Dedifferentiated amniotic fluid mesenchymal stem cell (primary cell): Measurements from ENCODE around the gene ATXN2.
"Not testable (repeated sequence)": the region's sequence is repeated elsewhere in the genome, so short reads cannot be mapped to it uniquely, and the experiment has no call there.

ENCODE experiments used
- DNase-seq: peaks from one replicate; pipeline ENCODE4 v3.0.0-alpha.2; 2016; ENCODE audit errors: extremely low spot score

ATXN2 gene

DNA sequence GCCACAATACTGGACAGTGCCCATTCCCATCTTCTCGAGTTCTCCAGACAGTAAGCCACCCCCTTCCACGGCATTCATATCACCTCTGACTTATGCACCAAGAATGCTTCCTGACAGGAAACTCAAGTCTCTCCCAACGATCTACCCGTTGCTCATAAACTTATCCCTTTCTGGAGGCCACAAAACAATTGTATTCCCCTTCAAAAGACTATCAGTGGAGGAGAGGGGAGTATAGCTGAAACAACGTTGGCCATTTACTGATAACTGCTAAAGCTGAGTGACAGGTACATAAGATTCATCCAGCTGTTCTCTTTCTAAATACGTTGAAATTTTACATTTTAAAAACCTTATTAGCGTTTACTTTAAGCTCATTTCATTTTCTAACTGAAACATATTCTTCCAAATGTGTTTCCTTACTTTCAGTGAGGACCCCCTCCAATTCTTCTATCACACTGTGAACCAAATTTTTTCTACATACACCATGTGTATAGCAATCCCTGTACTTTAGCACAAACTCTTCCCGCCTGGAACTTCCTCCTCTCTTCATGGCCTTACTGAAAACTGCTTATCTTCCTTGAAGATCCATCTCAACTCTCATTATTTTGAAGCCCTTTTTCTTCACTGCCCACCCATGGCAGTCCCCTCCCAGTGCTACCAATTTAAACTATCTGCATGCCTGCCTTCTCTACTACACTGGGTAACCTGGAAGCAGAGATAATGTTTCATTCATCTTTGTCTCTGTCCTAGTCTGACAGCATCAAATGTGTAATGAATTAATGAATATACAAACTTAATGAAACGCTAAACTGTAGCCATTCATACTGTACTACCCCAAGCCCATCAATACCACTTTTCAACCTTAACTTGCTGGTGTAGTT lies 28.8 kb downstream of the ATXN2 start:
- peak; percentile 62 for DNase-seq

DNA sequence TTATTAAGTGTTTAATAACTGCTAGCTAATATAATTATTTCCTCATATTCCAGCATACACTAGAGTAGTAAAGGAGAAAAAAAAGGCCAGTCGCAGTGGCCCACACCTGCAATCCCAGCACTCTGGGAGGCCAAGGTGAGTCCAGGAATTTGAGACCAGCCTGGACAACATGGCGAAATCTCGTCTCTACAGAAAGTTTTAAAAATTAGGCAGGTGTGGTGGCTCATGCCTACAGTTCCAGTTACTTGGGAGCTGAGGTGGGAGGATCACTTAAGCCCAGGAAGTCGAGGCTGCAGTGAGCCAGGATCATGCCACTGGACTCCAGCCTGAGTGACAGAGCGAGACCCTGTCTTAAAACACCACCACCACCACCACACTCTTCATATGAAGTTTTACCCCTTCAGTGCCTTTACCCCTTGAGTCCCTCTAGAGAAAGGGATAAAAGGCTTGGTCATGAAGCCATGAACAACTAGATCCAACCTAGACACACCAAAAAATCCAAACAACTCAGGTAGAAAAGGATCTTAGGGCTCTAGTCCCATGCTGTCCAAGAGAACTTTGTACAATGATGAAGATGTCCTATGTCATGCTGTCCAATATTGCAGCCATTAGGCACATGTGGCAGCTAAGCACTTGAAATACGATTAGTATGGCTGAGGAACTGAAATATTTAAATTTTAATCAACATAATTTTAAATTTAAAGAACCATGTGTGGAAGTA lies 29.6 kb downstream of the ATXN2 start:
- no peak for DNase-seq

DNA sequence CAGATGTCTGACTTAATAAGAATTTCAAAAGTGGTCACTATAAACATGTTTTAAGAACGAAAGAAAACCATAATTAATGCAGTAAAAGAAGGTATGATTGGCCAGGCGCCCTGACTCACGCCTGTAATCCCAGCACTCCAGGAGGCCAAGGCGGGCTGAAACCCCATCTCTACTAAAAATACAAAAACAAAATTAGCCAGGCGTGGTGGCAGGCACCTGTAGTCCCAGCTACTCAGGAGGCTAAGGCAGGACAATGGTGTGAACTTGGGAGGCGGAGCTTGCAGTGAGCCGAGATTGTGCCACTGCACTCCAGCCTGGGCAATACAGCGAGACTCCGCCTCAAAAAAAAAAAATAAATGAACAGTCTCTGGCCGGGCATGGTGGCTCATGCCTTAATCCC lies 38.3 kb downstream of the ATXN2 start:
- DNase-seq = not testable (repeated sequence)

DNA sequence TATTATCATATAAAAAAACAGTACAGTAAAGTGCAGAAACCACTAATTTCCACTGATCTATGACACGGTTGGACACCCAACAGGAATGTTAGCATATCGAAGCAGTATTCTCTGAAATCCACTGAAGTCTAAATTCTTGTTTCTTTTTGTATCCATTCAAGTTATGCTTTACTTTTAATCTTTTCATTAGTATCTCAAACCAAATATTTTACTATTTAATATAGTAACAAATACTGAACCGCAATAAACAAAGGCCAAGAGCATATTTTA lies 41.1 kb downstream of the ATXN2 start:
- no peak for DNase-seq

DNA sequence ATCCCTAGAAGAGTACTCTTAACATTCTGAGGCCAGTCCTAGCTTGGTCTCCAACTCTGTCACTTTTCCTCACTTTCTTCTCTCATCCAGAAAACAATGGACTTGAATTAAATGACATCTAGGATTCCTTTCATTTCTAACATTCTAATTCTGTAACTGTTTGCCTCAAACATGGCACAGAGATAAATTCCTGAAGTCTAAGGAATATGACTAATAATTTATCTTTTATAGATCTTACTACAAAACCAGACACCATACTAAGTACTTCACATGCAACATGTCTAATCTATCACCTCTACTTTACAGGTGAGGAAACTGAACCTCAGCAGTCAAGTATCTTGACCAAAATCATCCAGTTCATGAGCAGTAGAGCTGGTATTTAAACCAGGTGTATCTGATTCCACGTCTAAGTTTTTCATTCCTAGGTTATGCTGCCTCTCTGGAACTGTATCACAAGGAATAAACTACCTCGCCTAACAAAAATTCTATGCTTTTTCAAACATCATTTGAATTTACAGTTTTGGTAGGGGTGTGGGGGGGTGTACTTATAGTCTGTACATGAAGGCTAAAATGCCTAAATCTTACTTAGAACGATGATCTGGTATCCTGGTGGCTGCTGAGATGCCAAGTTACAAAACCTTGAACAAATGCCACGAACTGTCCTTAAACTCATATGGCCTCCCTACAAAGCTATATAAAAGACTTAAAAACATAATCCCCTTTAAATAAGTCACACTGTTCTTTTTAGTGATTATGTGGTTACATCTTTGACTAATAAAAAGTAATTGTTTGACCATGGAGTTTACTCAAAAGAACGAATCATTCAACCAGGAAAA lies 41.6 kb downstream of the ATXN2 start:
- peak; percentile 37 for DNase-seq

DNA sequence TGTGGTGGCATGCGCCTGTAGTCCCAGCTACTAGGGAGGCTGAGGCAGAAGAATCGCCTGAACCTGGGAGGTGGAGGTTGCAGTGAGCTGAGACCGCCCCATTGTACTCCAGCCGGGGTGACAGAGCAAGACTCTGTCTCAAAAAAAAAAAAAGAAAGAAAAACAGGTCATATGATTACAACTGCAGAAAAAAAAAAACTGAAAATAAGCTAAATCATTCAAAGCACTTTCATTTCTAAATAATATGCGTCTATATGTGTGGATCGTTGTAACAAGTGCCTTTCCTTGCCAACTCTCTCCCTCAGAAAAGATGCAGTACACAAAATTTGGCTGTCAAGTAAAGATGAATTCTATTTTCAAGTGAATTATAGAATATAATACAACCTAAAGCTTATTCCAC lies 42.4 kb downstream of the ATXN2 start:
- no peak for DNase-seq

DNA sequence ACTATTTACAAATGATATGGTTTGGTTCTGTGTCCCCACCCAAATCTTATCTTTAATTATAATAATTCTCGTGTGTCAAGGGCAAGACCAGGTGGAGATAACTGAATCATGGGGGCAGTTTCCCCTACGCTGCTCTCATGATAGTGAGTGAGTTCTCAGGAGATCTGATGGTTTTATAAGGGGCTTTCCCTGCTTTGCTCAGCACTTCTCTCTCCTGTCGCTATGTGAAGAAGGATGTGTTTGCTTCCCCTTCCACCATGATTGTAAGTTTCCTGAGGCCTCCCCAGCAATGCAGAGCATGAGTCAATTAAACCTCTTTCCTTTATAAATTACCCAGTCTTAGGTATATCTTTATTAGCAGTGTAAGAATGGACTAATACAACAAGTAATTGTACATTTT lies 43.8 kb downstream of the ATXN2 start:
- DNase-seq = not testable (repeated sequence)

DNA sequence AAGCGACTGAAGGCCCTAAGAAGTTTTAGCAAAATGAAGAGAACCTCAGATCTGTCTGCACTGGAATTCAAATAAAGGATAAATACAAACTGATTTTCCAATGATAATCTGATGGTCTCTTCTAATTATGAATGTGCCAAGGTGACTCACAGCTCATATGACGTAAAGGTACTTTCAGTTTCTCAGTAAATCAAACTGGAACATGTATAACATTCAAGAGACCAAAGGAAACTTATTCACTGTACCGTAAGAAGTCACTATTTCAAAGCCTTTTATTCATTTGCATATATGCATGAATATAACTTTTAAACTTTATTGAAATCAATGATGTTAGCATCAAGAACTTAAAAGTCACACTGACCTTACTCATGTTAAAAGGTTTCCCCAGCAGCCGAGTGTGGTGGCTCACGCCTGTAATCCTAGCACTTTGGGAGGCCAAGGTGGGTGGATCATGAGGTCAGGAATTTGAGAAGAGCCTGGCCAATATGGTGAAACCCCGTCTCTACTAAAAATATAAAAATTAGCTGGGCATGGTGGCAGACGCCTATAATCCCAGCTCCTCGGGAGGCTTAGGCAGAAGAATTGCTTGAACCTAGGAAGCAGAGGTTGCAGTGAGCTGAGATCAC lies 52.2 kb downstream of the ATXN2 start:
- no peak for DNase-seq

DNA sequence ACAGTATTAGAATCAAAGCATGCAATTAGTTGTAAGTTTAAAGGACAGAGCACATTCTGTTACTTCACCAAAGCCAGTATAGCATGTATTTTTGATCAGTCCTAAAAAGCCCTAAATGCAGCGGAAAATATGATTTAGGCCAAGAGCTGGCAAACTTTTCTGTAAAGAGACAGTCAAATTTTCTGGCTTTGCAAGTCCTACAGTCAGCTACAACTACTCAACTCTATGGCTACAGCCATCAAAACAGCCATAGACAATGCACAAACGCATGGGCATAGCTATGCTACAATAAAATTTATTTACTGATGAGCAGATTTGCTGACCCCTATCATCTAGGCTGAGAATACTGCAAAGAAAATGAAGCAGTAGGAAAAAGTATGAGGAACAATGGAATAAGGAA lies 52.9 kb downstream of the ATXN2 start:
- no peak for DNase-seq

DNA sequence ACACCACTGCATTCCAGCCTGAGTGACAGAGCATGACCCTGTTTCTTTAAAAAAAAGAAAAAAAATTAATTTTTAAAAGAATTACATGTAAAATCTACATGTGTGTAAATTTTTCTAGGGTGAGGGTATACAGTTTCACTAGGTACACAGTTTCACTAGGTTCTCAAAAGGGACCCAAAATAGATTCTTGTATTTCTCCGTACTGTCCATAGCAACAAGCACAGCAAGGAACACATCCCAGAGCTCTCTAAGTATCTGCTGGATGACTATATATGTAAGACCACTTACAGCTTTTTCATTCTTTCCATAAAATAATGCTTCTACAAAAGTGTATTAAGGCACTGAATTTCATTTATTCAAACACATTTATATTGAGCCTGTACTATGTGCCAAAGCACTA lies 55.1 kb downstream of the ATXN2 start:
- DNase-seq = no peak

DNA sequence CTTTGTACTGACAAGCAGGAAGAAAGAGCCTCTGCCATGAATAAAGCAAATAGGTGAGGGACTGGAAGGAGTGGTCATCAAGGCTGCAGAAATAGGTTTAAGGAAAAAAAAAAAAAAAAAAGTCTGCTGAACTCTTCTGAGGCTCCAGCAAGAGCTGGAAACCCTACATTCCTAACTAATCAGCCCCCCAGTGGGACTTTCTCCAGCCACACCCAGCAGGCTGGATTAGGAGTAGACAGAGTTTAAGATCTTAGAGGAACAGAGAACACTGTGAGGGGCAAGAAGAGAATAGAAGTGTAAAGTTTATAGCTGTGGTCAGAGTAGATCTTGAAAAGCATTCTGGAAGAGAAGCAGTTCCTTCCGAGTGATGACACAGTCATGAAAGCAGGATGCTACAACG lies 66.4 kb downstream of the ATXN2 start:
- no peak for DNase-seq

DNA sequence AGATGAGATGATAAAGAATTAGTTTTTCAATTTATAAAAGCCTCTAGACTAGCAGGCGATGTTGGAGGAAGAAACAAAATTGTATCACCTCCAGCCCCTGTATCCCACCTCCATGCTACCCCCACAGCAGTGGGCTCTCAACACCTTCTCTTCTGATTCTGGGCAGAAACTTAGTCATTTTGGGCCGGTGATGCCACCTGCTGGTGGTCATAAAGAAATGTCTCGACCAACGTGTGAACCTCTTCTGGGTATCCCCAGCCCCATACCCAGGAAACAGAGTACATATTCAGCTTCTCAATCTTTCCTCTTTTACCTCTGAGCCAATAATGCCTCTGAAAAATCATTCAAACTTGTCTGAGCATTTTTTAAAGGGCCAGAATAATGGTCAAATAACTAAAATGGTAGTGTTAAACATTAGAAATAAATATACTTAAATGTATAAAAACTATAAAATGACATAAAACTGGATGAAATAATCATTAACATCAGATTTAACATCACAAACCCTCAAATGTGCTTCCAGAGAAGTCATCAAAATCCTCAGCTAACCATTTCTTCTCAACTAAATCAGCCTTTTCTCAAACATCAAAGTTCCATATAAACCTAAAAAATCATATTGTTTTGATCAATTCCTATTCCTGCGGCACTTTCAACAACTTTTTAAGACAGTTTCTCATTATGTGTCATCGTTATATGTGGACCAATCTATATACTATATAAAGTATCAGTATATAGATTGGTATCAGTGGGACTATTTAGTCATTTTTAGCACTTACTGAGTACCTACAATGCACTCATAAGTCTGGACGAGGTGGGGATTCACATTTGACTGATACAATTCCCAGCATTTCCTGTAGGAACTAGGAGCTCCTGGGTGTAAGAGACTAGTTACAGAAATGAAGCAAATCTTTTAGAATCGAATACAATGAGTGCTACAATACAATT lies 69.4 kb downstream of the ATXN2 start:
- DNase-seq = peak; percentile 54

DNA sequence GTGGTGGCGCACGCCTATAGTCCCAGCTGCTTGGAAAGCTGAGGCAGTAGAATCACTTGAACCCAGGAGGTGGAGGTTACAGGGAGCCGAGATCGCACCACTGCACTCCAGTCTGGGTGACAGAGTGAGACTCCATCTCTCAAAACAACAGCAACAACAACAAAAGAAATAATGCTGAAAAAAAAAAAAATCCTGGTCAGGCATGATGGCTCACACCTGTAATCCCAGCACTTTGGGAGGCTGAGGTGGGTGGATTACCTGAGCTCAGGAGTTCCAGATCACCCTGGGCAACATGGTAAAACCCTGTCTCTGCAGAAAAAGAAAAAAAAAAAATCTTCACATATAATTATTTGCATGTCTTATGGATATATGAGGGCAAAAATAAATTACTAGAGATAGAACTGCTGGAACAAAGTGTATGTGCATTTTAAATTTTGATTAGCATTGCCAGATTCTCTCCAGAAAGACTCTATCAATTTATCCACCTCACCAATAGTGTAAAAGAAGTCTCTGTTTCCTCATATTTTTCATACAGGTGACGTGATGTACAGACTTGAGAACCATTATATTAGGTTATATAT lies 75.4 kb downstream of the ATXN2 start:
- DNase-seq = no peak

DNA sequence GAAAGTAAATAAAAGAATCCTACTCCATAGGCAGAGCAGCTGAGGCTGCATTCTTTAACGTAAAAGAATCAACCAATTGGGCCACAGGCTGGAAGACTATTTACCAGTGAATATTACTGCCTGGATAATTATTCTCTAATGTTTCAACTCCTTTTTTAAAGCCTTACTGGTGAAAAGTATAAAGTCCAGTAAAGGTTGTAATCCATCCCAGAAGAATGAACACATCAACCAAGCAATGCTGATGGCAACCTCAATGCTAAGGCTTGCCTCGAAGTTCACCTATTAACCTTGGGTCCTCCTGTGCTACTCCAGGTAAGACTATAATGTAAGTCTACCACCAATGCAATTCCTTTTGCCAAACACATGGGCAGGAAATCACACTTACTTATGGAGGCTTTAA lies 77.3 kb downstream of the ATXN2 start:
- DNase-seq = no peak

DNA sequence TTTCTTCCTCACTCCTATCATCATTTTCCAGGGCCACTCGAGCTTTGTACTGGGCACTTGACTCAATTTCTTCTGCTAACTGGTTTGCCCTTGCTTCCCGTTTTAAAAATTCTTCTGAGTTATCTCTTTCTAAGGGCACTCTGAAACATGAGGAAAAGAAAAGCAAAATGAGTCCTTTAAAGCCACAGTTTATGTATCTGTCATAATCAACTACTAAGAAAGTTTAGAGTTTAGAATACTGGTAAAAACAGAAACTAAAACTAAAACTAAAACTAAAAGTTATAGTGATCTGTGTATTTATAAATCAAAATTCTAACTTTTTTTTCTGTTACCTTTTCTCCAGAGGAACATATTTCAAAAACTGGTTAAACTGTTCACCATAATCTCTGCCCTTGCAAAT lies 79.2 kb downstream of the ATXN2 start:
- DNase-seq = no peak

DNA sequence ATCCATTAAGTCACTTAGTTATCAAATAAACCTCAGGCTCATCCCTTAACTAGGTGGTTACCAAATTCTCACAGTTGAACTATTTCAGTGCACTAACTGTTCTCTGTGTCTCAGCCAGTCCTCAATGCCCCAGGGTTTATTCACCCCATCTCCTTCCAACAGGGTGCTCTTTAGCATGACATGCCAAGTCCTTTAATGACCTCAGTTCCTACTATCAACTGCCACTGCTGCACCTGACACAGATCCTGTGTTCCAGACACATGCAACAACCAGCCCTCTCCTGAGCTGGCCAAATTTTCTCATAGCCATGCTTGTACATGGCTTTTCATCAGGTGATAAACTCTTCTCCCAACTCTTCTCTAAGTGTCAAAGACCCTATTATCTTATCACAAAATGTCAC lies 80.0 kb downstream of the ATXN2 start:
- DNase-seq = no peak

DNA sequence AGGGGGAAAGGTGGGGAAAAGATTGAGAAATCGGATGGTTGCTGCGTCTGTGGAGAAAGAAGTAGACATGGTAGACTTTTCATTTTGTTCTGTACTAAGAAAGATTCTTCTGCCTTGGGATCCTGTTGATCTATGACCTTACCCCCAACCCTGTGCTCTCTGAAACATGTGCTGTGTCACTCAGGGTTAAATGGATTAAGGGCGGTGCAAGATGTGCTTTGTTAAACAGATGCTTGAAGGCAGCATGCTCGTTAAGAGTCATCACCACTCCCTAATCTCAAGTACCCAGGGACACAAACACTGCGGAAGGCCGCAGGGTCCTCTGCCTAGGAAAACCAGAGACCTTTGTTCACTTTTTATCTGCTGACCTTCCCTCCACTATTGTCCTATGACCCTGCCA lies 91.4 kb downstream of the ATXN2 start:
- DNase-seq = not testable (repeated sequence)

DNA sequence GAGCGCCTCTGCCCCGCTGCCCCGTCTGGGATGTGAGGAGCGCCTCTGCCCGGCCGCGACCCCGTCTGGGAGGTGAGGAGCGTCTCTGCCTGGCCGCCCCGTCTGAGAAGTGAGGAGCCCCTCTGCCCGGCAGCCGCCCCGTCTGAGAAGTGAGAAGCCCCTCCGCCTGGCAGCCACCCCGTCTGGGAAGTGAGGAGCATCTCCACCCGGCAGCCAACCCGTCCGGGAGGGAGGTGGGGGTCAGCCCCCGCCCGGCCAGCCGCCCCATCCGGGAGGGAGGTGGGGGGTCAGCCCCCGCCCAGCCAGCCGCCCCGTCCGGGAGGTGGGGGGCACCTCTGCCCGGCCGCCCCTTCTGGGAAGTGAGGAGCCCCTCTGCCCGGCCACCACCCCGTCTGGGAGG lies 91.9 kb downstream of the ATXN2 start:
- not testable (repeated sequence) for DNase-seq

DNA sequence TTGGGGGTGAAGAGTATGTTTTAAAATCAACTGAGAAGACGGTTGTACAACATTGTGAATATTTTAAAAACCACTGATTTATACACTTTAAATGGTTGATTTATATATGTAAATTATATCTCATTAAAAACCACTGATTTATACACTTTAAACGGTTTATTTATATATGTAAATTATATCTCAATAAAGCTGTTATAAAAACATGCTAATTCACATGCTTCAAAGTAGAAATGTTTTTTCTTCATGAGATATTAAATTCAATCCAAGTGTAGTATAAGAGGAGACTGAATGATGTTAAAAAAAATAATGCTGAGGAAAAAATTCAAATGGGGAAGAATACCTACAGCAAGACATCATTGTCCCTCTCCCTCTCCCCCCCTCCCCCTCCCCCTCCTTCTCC lies 92.9 kb downstream of the ATXN2 start:
- DNase-seq = no peak

DNA sequence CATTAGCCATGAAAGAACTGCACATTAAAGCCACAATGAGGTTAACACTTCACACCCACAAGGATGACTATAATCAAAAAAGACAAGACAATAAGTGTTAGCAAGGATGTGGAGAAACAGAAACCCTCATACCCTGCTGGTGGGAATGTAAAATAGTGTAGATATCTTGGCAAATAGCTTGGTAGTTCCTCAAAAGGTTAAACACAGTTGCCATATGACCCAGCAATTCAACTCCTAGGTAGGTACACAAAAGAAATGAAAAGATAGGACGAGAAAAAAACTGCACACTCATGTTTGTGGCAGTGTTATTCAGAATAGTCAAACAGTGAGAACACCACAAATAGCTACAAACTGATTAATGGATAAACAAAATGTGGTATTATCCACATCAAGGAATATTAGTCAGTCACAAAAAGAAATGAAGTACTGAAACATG lies 93.5 kb downstream of the ATXN2 start:
- DNase-seq = no peak

DNA sequence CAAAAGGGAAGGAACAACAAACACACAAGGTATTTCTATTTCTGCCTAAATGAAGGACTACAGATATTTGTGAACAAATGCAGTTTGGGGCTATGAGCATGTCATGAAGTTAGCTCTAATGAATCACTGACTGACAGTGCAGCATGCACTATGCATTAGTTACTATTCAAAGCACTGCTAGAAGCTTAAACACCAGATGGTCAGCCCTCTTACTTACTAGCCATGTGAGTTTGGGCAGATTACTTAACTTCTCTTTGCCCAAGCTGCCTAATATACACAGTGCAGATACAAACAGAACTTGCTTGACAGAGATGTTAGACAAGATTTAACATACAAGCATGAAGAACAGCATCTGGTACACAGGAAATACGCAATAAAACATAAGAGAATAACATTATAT lies 96.0 kb downstream of the ATXN2 start:
- DNase-seq = no peak
